Measurements from ENCODE around the gene NEDD9.

GRCh38 chr6:11166948-11167347, 65.5 kb downstream of the NEDD9 start:
- TF ChIP-seq CTCF (IDR thresholded peaks at IDR 0.05; ENCODE audit: insufficient read depth, low read length, poor library complexity, severe bottlenecking): no peak
- TF ChIP-seq EZH2phosphoT487 (conservative IDR thresholded peaks at IDR 0.05; ENCODE audit: low read length): no peak

Data from SU-DHL-6 (cell line).